ENCODE results near the gene PARN. TPM values are rescaled to one million over a fixed set of nuclear protein-coding genes. Genes with fewer than 3 reads are reported as not detected.
"Not testable (repeated sequence)": the region's sequence is repeated elsewhere in the genome, so short reads cannot be mapped to it uniquely, and the experiment has no call there.

Gene PARN
- polyA plus RNA-seq, 12 donors, result 15.0 to 35.4 (median 18.3) TPM; not detected in 1

DNA sequence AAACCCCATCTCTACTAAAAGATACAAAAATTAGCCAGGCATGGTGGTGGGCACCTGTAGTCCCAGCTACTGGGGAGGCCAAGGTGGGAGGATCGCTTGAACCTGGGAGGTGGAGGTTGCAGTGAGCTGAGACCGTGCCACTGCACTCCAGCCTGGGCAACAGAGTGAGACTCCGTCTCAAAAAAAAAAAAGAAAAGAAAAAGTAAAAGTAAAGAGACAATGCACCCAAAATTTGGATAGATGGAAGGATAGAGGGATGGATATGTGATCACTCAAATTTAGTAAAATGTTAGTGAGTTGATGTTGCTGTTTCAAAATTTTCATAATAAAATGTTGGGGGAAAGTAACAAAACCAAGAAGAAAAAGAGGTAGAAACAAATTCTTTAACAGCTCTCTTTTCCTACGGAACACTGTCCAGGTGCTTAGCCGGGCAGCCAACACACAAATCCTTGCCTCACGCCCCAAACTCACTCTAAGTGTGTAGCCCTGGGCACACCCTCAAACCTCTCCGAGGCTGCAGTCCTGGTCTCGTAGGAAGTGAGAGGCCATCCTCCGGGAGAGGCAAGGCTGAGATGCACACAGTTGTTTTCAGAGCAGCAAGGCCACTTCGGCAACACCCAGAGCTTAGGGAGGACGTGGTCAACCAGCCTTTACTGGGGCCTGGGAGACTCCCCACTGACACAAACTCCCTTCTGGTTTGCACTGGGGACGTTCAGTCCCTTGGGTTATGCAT lies 228.9 kb downstream of the PARN start:
- DNase-seq, result not testable (repeated sequence)

DNA sequence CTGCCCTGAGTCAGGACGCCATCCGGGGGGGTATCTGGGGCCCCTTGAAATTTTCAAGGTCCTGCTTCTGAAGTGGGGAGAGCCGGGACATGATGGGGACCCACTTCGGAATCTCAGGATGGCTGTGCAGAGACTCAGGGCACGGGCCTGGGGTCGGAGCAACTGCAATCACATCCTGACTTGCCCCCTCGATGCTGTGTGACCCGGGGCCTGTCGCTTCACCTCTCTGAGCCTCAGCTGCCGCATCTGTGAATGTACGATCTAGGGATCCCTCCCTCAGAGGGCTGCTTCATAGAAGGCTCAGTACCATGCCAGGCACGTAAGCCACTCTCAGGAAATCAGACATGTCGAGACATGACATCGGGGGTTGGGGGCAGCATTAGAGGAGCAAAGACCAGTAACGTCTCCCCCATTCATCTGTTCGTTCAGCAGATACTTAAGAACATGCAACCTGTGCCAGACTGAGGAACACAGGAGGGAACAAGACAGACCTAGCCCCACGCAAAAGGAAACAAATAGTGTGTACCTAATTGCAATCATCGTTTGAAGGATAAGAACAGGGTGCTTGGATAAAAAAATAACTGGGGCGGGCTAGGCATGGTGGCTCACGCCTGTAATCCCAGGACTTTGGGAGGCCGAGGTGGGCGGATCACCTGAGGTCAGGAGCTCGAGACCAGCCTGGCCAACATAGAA lies 229.6 kb downstream of the PARN start:
- DNase-seq, result no peak

- DNase-seq, result peak; percentile 53
Measured at GRCh38 chr16:14399378-14400284, 230.4 kb downstream of the PARN start.

GRCh38 chr16:14398014-14398717 lies 231.9 kb downstream of the PARN start:
- no peak for DNase-seq

GRCh38 chr16:14395710-14396304 lies 234.3 kb downstream of the PARN start:
- not testable (repeated sequence) for DNase-seq

DNA sequence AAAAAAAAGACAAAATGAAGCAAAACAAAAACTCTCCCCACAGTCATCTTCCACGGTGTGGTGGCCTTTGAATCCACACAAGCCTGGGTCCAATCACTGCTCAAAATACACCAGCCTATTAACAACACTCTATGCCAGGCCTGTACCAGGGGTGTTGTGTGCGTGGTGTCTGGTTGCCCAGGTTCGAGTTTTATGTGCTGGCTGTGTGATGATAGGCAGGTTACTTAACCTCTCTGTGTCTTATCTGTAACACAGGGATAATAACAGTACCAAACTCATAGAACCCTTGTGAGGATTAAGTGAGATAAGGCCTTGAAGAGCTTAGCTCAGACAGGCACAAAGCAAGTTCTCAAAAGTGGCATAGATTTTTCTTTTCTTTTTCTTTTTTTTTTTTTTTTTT lies 235.2 kb downstream of the PARN start:
- DNase-seq, result no peak

DNA sequence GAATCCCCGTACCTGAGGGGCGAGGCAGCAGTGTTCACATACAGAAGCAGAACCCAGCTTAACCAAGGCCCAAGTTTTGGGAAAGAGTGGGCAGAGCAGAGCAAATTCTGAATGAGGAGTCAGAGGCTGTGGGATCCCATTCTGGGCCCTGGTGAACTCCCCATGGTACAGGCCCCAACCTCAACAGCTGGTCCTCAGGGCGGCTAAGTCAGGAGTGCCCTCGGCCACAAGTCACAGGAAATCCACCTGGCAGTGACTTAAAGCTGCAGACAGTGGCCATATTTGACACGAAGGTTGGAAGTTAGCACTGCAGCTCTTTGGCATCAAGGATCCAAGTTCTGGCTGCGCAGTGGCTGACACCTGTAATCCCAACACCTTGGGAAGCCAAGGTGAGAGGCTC lies 237.1 kb downstream of the PARN start:
- no peak for DNase-seq

- no peak for DNase-seq
Measured at GRCh38 chr16:14389359-14389758, 240.7 kb downstream of the PARN start.

DNA sequence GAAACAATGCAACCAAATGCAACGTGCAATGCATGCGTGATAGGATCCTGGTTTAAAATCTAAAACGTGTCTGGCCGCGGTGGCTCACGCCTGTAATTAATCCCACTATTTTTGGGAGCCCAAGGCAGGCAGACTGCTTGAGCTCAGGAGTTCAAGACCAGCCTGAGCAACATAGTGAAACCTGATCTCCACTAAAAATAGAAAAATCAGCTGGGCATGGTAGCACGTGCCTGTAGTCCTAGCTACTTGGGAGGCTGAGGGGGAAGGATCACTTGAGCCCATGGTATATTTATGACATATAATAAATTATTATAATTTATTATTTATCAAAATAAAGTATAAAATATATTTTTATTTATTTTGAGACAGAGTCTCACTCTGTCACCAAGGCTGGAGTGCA lies 241.8 kb downstream of the PARN start:
- no peak for DNase-seq

DNA sequence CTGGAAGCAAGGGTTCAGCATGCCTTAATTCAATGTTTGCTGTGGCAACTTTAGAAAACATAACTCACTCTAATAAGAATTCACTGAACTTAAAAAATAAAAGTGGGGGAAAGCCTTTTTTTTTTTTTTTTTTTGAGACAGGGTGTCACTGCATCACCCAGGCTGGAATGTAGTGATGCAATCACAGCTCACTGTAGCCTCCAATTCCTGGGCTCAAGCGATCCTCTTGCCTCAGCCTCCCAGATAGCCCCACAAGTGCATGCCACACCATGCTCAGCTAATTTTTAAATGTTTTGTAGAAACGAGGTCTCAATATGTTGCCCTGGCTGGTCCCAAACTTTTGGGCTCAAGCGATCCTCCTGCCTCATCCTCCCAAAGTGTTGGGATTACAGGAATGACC lies 243.9 kb downstream of the PARN start:
- no peak for DNase-seq

Other genes starting within 250 kb of the PARN start
- gene BFAR, start 2.7 kb upstream of the PARN start, polyA plus RNA-seq (ENCODE audit: insufficient read length in 12 of 12), result 10 to 100 TPM in 11 of 12 donors, not detected in 1; 43.9 to 64.1 (median 54.2) TPM
- gene PLA2G10, start 64.0 kb upstream of the PARN start, polyA plus RNA-seq (ENCODE audit: insufficient read length in 12 of 12), result under 1 TPM in 8 of 12 donors, not detected in 4; 0.35 to 0.81 (median 0.44) TPM
- 10 to 100 TPM in 3 of 12 donors, 1 to 10 TPM in 8, not detected in 1; 1.4 to 17.1 (median 7.5) TPM for gene NPIPA3, start 73.2 kb upstream of the PARN start, polyA plus RNA-seq (ENCODE audit: insufficient read length in 12 of 12)
- gene NPIPA2, start 112.3 kb upstream of the PARN start, polyA plus RNA-seq (ENCODE audit: insufficient read length in 12 of 12), result 1 to 10 TPM in 4 of 12 donors, not detected in 8; 2.6 to 5.8 (median 4.1) TPM
- 10 to 100 TPM in 11 of 12 donors, not detected in 1; 48.2 to 91.7 (median 63.7) TPM for gene NOMO1, start 203.5 kb upstream of the PARN start, polyA plus RNA-seq (ENCODE audit: insufficient read length in 12 of 12)